HG03175 (cell line): ENCODE measurements around the gene PDLIM5.
"Not testable (repeated sequence)": the region's sequence is repeated elsewhere in the genome, so short reads cannot be mapped to it uniquely, and the experiment has no call there.

ENCODE experiments used
- ATAC-seq: cut with Tn5 transposase; IDR thresholded peaks from one replicate; pipeline ENCODE4 v1.9.1; 2021; ENCODE audit warnings: mild to moderate bottlenecking, moderate library complexity; ENCODE audit not compliant: unreplicated experiment

Gene PDLIM5, protein sequence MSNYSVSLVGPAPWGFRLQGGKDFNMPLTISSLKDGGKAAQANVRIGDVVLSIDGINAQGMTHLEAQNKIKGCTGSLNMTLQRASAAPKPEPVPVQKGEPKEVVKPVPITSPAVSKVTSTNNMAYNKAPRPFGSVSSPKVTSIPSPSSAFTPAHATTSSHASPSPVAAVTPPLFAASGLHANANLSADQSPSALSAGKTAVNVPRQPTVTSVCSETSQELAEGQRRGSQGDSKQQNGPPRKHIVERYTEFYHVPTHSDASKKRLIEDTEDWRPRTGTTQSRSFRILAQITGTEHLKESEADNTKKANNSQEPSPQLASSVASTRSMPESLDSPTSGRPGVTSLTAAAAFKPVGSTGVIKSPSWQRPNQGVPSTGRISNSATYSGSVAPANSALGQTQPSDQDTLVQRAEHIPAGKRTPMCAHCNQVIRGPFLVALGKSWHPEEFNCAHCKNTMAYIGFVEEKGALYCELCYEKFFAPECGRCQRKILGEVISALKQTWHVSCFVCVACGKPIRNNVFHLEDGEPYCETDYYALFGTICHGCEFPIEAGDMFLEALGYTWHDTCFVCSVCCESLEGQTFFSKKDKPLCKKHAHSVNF

DNA sequence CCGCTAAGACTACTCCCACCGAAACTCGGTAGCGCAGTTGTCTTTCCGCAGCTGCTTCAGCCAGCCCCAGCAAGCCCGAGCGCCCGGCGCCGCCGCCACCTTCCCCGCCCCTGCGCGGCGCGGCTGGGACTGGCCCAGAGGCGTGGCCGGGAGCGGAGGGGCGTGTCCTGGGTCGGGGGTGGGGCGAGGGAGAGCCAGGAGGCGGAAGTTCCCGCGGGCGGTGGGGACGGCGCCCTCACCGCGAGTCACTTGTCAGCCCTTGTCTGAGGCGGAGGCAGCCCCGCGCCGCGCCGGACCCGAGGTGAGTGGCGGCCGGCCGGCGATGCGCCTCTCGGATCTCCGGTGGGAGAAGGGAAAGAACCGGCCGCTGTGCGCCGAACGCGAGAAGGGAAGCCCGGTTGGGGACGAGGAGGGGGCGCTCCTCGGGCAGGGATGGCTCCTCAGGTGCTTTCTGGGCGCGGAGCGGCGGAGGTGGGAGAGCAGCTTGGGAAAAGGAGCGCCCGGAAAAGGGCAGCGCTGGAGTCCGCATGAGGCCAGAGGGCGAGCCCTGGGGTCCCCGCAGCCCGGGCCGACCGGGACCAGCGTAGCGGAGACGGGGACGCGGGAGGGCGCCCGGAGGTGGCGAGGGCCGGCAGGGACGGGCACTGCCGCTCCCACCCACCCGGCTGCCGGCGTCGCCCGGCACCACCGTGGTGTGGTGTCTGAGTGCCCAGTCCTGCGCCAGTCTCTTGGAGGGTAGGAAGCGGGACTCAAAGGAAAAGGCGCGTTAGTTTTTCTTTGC lies at the start of gene PDLIM5:
Gene PDLIM5, plus strand, starts transcription at position 248 of the 781 bp plus-strand sequence. CDS start 3,347 bp downstream, outside the sequence.
- peak; percentile 88 for ATAC-seq

DNA sequence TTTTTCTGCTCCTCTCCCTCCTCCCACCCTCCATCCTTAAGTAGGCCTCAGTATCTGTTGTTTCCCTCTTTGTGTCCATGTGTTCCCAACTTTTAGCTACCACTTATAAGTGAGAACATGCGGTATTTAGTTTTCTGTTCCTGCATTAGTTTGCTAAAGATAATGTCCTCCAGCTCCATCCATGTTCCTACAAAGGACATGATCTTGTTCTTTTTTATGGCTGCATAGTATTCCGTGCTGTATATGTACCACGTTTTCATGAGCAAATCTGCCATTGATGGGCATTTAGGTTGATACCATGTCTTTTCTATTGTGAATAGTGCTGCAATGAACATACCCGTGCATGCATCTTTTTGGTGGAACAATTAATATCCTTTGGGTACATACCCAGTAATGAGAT lies 49.3 kb upstream of the PDLIM5 start:
- not testable (repeated sequence) for ATAC-seq

DNA sequence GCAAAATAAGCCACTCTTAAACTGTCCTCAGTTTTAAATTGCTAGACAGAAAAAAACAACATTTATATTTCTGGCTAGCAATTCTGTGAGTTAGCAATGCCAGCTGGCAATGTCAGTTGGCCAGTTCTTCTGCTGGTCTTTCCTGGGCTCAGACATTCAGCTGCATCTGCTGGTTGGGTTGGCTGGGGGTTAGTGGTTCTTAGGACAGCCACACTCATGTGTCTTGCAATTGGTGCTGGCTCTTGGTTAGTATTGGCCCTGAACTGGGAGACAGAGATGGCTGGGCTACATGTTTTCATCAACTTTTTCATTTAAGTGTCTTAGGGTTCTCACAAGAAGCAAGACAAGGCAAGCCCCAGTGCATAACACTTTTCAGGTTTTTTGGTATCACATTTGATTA lies 48.0 kb upstream of the PDLIM5 start:
- ATAC-seq, result no peak

DNA sequence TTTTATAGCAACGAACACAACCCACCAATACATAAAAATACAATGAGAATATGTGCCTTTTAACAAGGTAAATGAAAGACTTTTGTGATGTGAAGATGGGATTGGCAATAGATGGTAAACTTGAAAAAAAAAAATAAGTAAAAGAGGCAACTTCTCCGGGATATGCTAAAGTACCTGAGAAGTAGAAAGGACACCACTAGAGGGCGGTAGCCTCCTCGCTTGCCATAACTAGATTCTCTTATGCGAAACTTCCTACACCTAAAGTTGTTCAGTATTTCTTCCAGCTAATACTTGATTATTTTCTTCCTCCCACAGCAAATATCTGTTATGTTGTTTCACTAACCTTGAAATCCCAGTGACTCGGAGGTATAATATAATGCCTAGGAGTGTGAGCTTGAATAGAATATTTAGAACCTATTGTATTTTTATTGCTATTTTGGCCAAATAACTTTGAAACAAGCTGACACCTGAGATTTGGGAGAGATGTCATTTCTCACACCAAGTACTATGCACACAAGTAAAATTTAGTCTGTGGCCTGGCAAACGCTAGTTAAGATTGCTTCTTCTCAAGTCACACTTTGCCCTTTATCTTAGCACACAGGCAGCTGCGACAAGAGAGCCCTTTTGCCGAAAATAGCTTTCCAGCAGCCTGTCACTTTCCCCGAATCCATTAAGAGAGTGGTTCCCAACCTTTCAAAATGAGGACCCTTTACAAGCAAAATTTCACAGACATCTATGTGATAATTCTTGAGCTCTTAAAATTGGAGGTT lies 44.9 kb upstream of the PDLIM5 start:
- peak; percentile 87 for ATAC-seq

- no peak for ATAC-seq
Measured at GRCh38 chr4:94407846-94408245, 43.9 kb upstream of the PDLIM5 start.

GRCh38 chr4:94408549-94409374 lies 43.0 kb upstream of the PDLIM5 start:
- ATAC-seq, result no peak

- no peak for ATAC-seq
Measured at GRCh38 chr4:94409375-94409679, 42.4 kb upstream of the PDLIM5 start.

DNA sequence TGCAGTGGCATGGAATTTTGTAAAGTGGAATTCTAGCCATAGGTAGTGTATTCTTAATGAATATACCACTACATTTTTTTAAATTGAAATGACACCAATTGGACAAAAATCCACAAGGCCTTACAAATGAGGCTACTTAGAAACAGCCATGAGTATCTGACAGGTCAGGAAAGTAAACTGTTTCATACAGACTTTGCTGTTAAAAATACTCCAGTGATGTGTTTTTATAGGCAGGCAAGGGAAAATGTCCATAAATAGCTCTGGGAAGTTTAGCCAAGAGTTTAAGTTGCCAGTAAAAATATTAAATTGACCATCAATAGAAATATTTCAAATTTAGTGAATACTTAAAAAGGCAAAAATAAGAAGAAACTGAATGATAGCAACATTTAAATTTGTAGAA lies 41.8 kb upstream of the PDLIM5 start:
- no peak for ATAC-seq

DNA sequence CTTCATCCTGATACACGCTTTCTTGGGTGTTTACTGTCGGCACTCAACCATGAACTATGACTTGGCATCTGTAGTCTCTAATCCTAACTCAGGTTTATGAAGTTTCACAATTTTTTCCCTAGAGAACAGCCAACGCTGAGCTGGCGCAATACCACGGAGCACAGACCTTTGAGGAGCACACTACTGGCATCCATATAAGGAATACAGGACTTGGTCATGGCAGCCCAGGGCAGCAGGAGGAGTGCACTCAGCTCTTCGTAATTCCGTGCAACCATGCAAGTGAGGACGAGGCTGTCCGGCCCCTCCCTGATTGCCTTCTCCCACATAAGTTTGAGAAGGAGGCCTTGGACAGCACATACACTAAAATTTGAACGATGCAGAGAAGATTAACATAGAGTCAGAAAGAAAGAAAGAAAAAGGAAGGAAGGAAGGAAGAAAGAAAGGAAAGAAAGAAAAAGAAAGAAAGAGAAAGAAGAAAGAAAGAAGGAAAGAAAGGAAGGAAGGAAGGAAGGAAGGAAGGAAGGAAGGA lies 41.0 kb upstream of the PDLIM5 start:
- no peak for ATAC-seq

- no peak for ATAC-seq
Measured at GRCh38 chr4:94411296-94411695, 40.4 kb upstream of the PDLIM5 start.

DNA sequence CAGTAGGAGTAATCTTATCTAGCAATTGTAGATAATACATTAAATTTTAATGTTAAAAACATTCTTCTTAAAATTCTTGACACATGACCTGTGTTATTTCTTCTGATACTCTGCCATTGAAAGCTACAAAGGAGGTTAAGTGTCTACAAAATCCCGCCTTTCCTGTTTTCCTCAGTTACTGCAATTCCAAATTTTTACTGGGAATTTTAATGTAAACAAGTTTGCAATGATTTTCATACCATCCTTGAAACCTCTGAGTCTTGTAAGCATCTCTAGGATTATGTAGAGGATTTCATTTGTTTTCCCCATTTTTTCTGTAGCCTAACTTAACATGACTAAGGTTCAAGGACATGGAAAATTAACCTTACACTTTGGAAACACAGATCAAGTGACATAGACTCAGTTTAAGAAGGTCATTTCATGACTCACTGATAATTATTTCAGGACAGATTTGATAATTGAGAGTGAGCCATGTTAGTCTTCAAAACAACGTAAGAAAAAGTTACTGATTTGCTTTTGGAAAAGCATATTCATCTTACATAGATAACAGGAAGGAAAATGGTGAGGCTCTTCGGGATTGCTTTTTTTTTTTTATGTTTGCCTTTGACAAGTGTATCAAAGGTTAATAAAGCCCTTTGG lies 39.6 kb upstream of the PDLIM5 start:
- no peak for ATAC-seq

- ATAC-seq, result no peak
Measured at GRCh38 chr4:94412658-94413038, 39.1 kb upstream of the PDLIM5 start.

DNA sequence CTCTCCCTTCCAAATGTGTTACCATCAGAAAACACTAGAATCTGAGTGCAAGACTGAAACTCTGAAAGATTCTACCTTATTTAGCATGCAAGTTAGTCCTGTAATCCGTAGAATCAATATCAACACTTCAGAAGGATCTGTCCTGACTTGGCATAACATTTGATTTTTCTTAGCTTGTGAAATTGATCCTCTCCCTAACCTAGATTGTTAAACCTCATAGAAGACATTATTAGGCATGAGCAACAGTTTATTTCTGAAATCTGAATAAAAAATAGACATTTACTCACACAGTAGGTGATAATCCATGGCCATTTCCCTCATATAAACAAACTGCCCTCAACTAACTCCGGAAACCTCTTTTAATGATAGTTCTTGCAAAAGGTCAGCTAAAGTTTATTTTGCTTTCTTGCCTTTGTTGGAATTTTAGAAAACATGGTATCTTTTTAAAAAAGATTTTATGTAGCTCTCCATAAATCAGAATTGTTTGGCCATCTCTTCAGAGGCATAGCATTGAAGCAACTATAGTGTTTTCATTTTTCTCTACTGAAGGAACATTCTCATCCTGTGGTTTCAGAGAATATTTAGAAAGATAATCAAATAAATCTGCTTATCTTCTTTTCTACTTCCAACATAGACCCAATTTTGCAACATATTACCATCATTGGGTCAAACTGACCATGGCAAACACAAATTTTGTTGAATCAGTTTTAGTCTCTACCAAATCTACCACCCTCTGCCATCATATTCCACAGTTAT lies 38.5 kb upstream of the PDLIM5 start:
- ATAC-seq, result no peak

- ATAC-seq, result no peak
Measured at GRCh38 chr4:94414907-94415306, 36.8 kb upstream of the PDLIM5 start.

GRCh38 chr4:94415448-94415847 lies 36.3 kb upstream of the PDLIM5 start:
- no peak for ATAC-seq

GRCh38 chr4:94416335-94416734 lies 35.4 kb upstream of the PDLIM5 start:
- ATAC-seq, result no peak

DNA sequence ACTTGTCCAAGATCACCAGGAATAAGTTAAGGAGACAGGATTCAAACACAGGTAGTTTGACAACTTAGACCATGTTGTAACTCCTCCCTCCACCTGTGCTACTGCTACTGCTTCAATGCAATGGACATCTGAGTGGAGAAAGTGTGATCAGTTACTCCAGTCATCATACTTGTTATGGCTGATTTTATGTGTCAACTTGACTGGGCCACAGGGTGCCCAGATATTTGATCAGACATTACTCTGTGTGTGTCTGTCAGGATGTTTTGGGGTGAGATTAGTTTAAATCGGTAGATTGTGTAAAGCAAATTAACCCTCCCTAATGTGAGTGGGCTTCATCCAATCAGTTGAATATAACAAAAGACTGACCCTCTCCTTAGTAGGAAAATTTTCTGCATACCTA lies 34.8 kb upstream of the PDLIM5 start:
- no peak for ATAC-seq

DNA sequence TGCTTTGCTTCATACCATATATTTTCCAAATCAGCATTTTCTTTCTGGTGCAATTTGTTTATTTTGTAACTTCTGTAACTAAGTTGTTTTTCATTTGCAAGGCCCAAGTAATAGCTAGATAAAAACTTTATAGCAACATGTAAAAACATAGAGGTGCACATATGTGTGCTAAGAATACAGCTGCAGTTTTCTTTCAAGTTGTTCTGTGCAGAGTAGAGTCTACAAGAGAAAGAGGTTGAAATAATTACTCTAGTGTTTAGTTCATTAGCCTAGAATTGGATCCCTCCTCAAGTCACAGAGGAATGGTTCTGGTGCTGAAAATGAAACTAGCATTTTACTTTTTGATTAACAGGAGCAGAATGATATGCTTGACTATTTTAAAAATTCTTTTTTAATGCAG lies 32.2 kb upstream of the PDLIM5 start:
- no peak for ATAC-seq

GRCh38 chr4:94419956-94420355 lies 31.8 kb upstream of the PDLIM5 start:
- ATAC-seq, result no peak
